H1 (cell line): ENCODE results near the gene TENT5A. TPM values are rescaled to one million over a fixed set of nuclear protein-coding genes. Genes with fewer than 3 reads are reported as not detected.

Experiments
- CTCF ChIA-PET: fragments of 300-600 bp; sonication (Branson Sonifier 250); formaldehyde crosslinking; loops from one replicate; lab custom pipeline; 2021; ENCODE audit not compliant: partially characterized antibody; lab: Charles Lee
- POLR2A ChIA-PET: fragments of 300-600 bp; sonication (Branson Sonifier 250); formaldehyde crosslinking; loops from one replicate; lab custom pipeline; 2021; ENCODE audit warnings: inconsistent platforms; ENCODE audit not compliant: partially characterized antibody; lab: Charles Lee
- DNase-seq, 2 experiments: peaks; one replicate each; pipeline versions ENCODE4 v3.0.0 to v3.0.0-alpha.2; 2010 to 2022; ENCODE audit warnings: low spot score in 2 of 2, low read depth in 1 of 2, mixed read lengths in 1 of 2
- FAIRE-seq: peaks from 2 replicates; lab custom pipeline; 2011; peaks lifted over from hg19 to GRCh38; lab: Jason Lieb, UNC
- H2AFZ ChIP-seq: 2 replicates; pipeline ENCODE4 v1.8.1; 2012; ENCODE audit warnings: low read length, inconsistent platforms
- H2AK5ac ChIP-seq: 2 replicates; pipeline ENCODE4 v1.6.1; 2013; ENCODE audit warnings: low read depth, low read length
- H2BK120ac ChIP-seq: replicated peaks from 2 replicates; pipeline ENCODE3; 2013; ENCODE audit warnings: low read depth, low read length, inconsistent platforms
- H2BK12ac ChIP-seq: 2 replicates; pipeline ENCODE4 v1.6.1; 2013; ENCODE audit warnings: low read depth, low read length
- H2BK15ac ChIP-seq: 2 replicates; pipeline ENCODE4 v1.6.1; 2013; ENCODE audit warnings: low read length
- H2BK20ac ChIP-seq: 2 replicates; pipeline ENCODE4 v1.6.1; 2013; ENCODE audit warnings: low read length
- H2BK5ac ChIP-seq: 2 replicates; pipeline ENCODE4 v1.6.1; 2013; ENCODE audit warnings: low read depth, low read length
- H3K14ac ChIP-seq: 2 replicates; pipeline ENCODE4 v1.6.1; 2013; ENCODE audit warnings: inconsistent platforms; ENCODE audit not compliant: insufficient read length
- H3K18ac ChIP-seq: 2 replicates; pipeline ENCODE4 v1.6.1; 2013; ENCODE audit warnings: low read length; ENCODE audit errors: extremely low read depth
- H3K23ac ChIP-seq: 2 replicates; pipeline ENCODE4 v1.6.1; 2013; ENCODE audit warnings: inconsistent platforms; ENCODE audit not compliant: insufficient read length
- H3K23me2 ChIP-seq: 2 replicates; pipeline ENCODE4 v1.6.1; 2013; ENCODE audit warnings: low read depth, low read length
- H3K27ac ChIP-seq: 2 replicates; pipeline ENCODE4 v1.6.1; 2011; ENCODE audit warnings: low read depth, low read length, inconsistent platforms
- H3K27me3 ChIP-seq, 4 experiments: replicated peaks in 1 of 4; 1 replicate in 1 of 4; 2 replicates in 3 of 4; pipeline versions ENCODE4 v1.6.1 to v1.8.1; 2011 to 2013; ENCODE audit warnings: low read length in 3 of 4, mild to moderate bottlenecking in 3 of 4, inconsistent platforms in 2 of 4, mixed read lengths in 2 of 4, moderate library complexity in 1 of 4; ENCODE audit not compliant: control insufficient read depth in 3 of 4, insufficient read depth in 3 of 4; ENCODE audit errors: extremely low read depth in 1 of 4
- H3K36me3 ChIP-seq, 4 experiments: 2 replicates each; pipeline versions ENCODE4 v1.6.1 to v1.8.1; 2011 to 2013; ENCODE audit warnings: mild to moderate bottlenecking in 4 of 4, low read length in 3 of 4, moderate library complexity in 2 of 4, control low read depth in 1 of 4, inconsistent platforms in 1 of 4; ENCODE audit not compliant: insufficient read depth in 4 of 4, control insufficient read depth in 2 of 4
- H3K4ac ChIP-seq: replicated peaks from 2 replicates; pipeline ENCODE3; 2013; ENCODE audit warnings: low read length, low read depth, mixed read lengths, inconsistent platforms; ENCODE audit not compliant: insufficient read length
- H3K4me1 ChIP-seq, 4 experiments: replicated peaks in 1 of 4; 1 replicate in 1 of 4; 2 replicates in 3 of 4; pipeline versions ENCODE4 v1.6.1 to v1.8.1; 2011 to 2013; ENCODE audit warnings: low read length in 3 of 4, inconsistent platforms in 2 of 4, mixed read lengths in 1 of 4; ENCODE audit not compliant: insufficient read depth in 4 of 4, control insufficient read depth in 3 of 4
- H3K4me2 ChIP-seq, 2 experiments: 2 replicates each; pipeline versions ENCODE4 v1.6.1 to v1.8.1; 2011 to 2013; ENCODE audit warnings: low read depth in 2 of 2, low read length in 2 of 2, control low read depth in 1 of 2, inconsistent platforms in 1 of 2, mild to moderate bottlenecking in 1 of 2; ENCODE audit not compliant: insufficient read depth in 1 of 2
- H3K4me3 ChIP-seq, 4 experiments: fragments of 200-600, 300-600 bp in 1 of 4; sonication (generic), shearing (Covaris generic), sonication (Bioruptor Twin) in 1 of 4; 2 replicates each; pipeline versions ENCODE4 v1.5.1 to v1.8.1; 2011 to 2016; ENCODE audit warnings: low read length in 4 of 4, low read depth in 3 of 4, control low read depth in 2 of 4, inconsistent platforms in 2 of 4, mild to moderate bottlenecking in 2 of 4, mixed read lengths in 1 of 4, moderate library complexity in 1 of 4; ENCODE audit not compliant: insufficient read depth in 2 of 4; ENCODE audit errors: extremely low read depth in 1 of 4
- H3K56ac ChIP-seq: replicated peaks from 2 replicates; pipeline ENCODE3; 2013; ENCODE audit warnings: low read depth, mild to moderate bottlenecking, mixed read lengths, low read length, inconsistent platforms; ENCODE audit not compliant: insufficient read length
- H3K79me1 ChIP-seq: 2 replicates; pipeline ENCODE4 v1.6.1; 2013; ENCODE audit warnings: low read depth, low read length, control low read depth
- H3K79me2 ChIP-seq, 2 experiments: 2 replicates each; pipeline versions ENCODE4 v1.6.1 to v1.8.1; 2012 to 2013; ENCODE audit warnings: low read length in 2 of 2, mild to moderate bottlenecking in 2 of 2, inconsistent platforms in 1 of 2; ENCODE audit not compliant: insufficient read depth in 2 of 2, control insufficient read depth in 1 of 2
- H3K9ac ChIP-seq, 4 experiments: replicated peaks in 1 of 4; 1 replicate in 1 of 4; 2 replicates in 3 of 4; pipeline versions ENCODE4 v1.6.1 to v1.8.1; 2011 to 2013; ENCODE audit warnings: low read depth in 3 of 4, low read length in 3 of 4, control low read depth in 2 of 4, mild to moderate bottlenecking in 2 of 4, moderate library complexity in 2 of 4, inconsistent platforms in 1 of 4; ENCODE audit errors: extremely low read depth in 1 of 4
- H3K9me3 ChIP-seq, 2 experiments: 2 replicates each; pipeline versions ENCODE4 v1.6.1 to v1.8.1; 2012 to 2013; ENCODE audit warnings: mild to moderate bottlenecking in 2 of 2, moderate library complexity in 2 of 2, control low read depth in 1 of 2, inconsistent platforms in 1 of 2, low read depth in 1 of 2, low read length in 1 of 2, mixed read lengths in 1 of 2; ENCODE audit not compliant: insufficient read depth in 2 of 2
- H4K20me1 ChIP-seq, 2 experiments: replicated peaks in 1 of 2; 2 replicates each; pipeline versions ENCODE3 to v1.8.1; 2011 to 2013; ENCODE audit warnings: inconsistent platforms in 2 of 2, low read length in 2 of 2, mild to moderate bottlenecking in 1 of 2; ENCODE audit not compliant: insufficient read depth in 2 of 2, control insufficient read depth in 1 of 2
- H4K5ac ChIP-seq: 2 replicates; pipeline ENCODE4 v1.6.1; 2013; ENCODE audit warnings: low read length, low read depth, mixed read lengths, inconsistent platforms; ENCODE audit not compliant: insufficient read length
- H4K8ac ChIP-seq: 2 replicates; pipeline ENCODE4 v1.8.0; 2013; ENCODE audit warnings: mild to moderate bottlenecking, moderate library complexity, low read length, inconsistent platforms; ENCODE audit not compliant: insufficient read depth; ENCODE audit errors: extremely low read depth
- H4K91ac ChIP-seq: replicated peaks from 2 replicates; pipeline ENCODE3; 2013; ENCODE audit warnings: low read length, mixed read lengths, inconsistent platforms; ENCODE audit not compliant: insufficient read length
- E2F6 ChIP-seq: IDR thresholded peaks from 2 replicates; pipeline ENCODE4 v1.6.1; 2012; ENCODE audit warnings: inconsistent platforms
- EZH2 ChIP-seq: fragments of 200-600 bp; sonication (generic); IDR thresholded peaks from 2 replicates; pipeline ENCODE4 v1.7.1; 2012; ENCODE audit warnings: low read depth, mild to moderate bottlenecking, moderate library complexity, low read length, inconsistent platforms; ENCODE audit not compliant: severe bottlenecking
- HDAC2 ChIP-seq, 2 experiments: fragments of 300-600 bp in 1 of 2; sonication (generic) in 1 of 2; IDR thresholded peaks; 2 replicates each; pipeline ENCODE4 v1.6.1; 2011 to 2012; ENCODE audit warnings: low read depth in 2 of 2, low read length in 2 of 2, mild to moderate bottlenecking in 2 of 2, moderate library complexity in 2 of 2, borderline replicate concordance in 1 of 2, inconsistent platforms in 1 of 2
- JUND ChIP-seq: IDR thresholded peaks from 2 replicates; pipeline ENCODE4 v1.6.1; 2011; ENCODE audit warnings: mild to moderate bottlenecking, improper control_type of control experiment, low read length
- KDM4A ChIP-seq: IDR thresholded peaks from one replicate; pipeline ENCODE4 v1.7.1; 2012; ENCODE audit warnings: low read depth, mild to moderate bottlenecking, moderate library complexity, low read length, inconsistent platforms; ENCODE audit not compliant: severe bottlenecking
- SIN3A ChIP-seq, 2 experiments: IDR thresholded peaks in 1 of 2; conservative IDR thresholded peaks in 1 of 2; 2 replicates each; pipeline ENCODE4 v1.6.1; 2011 to 2012; ENCODE audit warnings: low read length in 2 of 2, improper control_type of control experiment in 1 of 2, low read depth in 1 of 2, mild to moderate bottlenecking in 1 of 2
- SIX5 ChIP-seq: IDR thresholded peaks from 2 replicates; pipeline ENCODE4 v1.6.1; 2011; ENCODE audit warnings: mild to moderate bottlenecking, low read depth, low read length
- SRF ChIP-seq: IDR thresholded peaks from 2 replicates; pipeline ENCODE4 v1.6.1; 2011; ENCODE audit warnings: mild to moderate bottlenecking, low read depth, low read length, moderate library complexity
- TEAD4 ChIP-seq: IDR thresholded peaks from 2 replicates; pipeline ENCODE4 v1.6.1; 2012; ENCODE audit warnings: low read depth, low read length, inconsistent platforms, mixed read lengths
- WGBS, 2 experiments: shearing (Covaris generic) in 1 of 2; methylation state at CpG; one replicate each; pipeline versions ENCODE4 v1.1.6 to v1.1.7; 2013 to 2015; ENCODE audit warnings: low lambda C conversion rate in 2 of 2, mixed read lengths in 2 of 2, inconsistent platforms in 1 of 2, low coverage in 1 of 2, missing lambda C conversion rate in 1 of 2; ENCODE audit not compliant: insufficient replicate concordance in 2 of 2, insufficient coverage in 1 of 2, insufficient read length in 1 of 2; ENCODE audit errors: extremely low coverage in 1 of 2, missing lambda C conversion rate in 1 of 2; 5-methylcytosine and 5-hydroxymethylcytosine counted together
- polyA plus RNA-seq, 7 experiments: library from polyadenylated mRNA; depleted of rRNA in 3 of 7; stranded (reverse) in 5 of 7; unstranded in 2 of 7; fragments of >200 nt in 5 of 7; fragments of 200-250 nt in 2 of 7; gene quantifications; 1 replicate in 5 of 7; 2 replicates in 1 of 7; 4 replicates in 1 of 7; pipeline versions ENCODE4 v1.2.1 to v1.2.3, GENCODE V29; 2011 to 2013; ENCODE audit warnings: missing spikeins in 2 of 7, mixed read lengths in 2 of 7
- total RNA-seq: library from RNA; stranded (reverse); fragmentation: NEBNext Ultra II Directional; extraction: Animal tissue kit (Norgen Biotek cat#: 25700); gene quantifications from 2 replicates; pipeline ENCODE4 v1.2.1, GENCODE V29; 2021
- TF ChIP-seq, protein P1 (sequence below): IDR thresholded peaks from 2 replicates; pipeline ENCODE4 v1.6.1; 2012; ENCODE audit warnings: low read length, inconsistent platforms

Gene TENT5A
- total and polyA plus RNA-seq, 2 of the 8 experiments (the other 6 are each of a cell fraction or from before 2014, with no cell fraction given), result 0.91 to 2.9 TPM

DNA sequence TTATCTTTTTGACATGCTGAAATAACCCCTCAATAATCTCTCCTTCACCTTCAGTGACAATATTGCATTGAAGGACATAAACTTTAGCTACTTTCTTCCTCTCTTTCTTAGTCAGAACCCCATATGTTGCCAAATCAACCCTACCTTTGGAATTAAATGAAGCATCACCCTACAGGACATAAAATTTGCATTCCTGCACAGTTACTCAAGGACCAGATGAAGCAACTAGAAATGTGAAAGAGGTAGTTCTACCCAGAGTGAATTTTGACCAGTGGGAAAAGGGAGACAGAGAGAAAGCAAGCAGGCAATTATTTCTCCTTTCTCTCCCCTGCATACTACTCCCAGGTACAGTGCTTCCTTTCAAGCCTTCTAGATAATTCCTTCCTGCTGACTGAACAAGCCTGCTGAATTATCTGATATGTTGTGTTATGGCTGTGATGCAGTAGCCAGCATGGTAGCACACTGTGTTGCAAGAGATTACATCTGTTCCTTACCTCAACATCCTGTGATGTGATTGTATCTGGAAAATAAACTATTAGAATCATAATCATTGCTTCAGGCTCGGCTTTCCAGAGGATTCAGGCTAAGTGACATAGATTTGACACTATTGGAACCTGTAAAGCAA is 16.6 kb downstream of the TENT5A start:
- H3K4me2 ChIP-seq, result no peak overlapping the region
- no peak overlapping the region for H2AFZ ChIP-seq
- no peak overlapping the region for H3K27ac ChIP-seq
- no peak overlapping the region for H4K5ac ChIP-seq
- H4K8ac ChIP-seq, result no peak overlapping the region
- no peaks in the 10 kb centered on the region for H3K27me3 ChIP-seq
- H3K36me3 ChIP-seq, result no peaks in the 10 kb centered on the region
- no peaks in the 10 kb centered on the region for H3K23me2 ChIP-seq
- H3K4me1 ChIP-seq, result no peaks in the 10 kb centered on the region
- H3K79me2 ChIP-seq, result no peaks in the 10 kb centered on the region
- no peak overlapping the region for H2AK5ac ChIP-seq
- no peak overlapping the region for H3K23ac ChIP-seq
- H3K9ac ChIP-seq, result no peak overlapping the region
- H4K20me1 ChIP-seq, result no peaks in the 10 kb centered on the region
- TF ChIP-seq TEAD4 (no peak), E2F6 (no peak), JUND (no peak), HDAC2 (IDR thresholded peaks at IDR 0.05; ENCODE audit: borderline replicate concordance in 1 of 2, low read depth in 2 of 2, low read length in 2 of 2) (no peak), SIX5 (no peak), KDM4A (no peak), SIN3A (conservative IDR thresholded peaks at IDR 0.05 in 1 of 2, IDR thresholded peaks at IDR 0.05 in 1 of 2; ENCODE audit: low read depth in 1 of 2, low read length in 2 of 2) (no peak), EZH2 (no peak), SRF (no peak)
- TF ChIP-seq, protein P1, sequence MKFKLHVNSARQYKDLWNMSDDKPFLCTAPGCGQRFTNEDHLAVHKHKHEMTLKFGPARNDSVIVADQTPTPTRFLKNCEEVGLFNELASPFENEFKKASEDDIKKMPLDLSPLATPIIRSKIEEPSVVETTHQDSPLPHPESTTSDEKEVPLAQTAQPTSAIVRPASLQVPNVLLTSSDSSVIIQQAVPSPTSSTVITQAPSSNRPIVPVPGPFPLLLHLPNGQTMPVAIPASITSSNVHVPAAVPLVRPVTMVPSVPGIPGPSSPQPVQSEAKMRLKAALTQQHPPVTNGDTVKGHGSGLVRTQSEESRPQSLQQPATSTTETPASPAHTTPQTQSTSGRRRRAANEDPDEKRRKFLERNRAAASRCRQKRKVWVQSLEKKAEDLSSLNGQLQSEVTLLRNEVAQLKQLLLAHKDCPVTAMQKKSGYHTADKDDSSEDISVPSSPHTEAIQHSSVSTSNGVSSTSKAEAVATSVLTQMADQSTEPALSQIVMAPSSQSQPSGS, result no peak
- H3K4ac ChIP-seq, result no peak overlapping the region
- H2BK20ac ChIP-seq, result no peak overlapping the region
- no peak for DNase-seq
- no peak overlapping the region for H3K18ac ChIP-seq
- no peaks in the 10 kb centered on the region; a peak in 1 of 4 replicates for H3K9me3 ChIP-seq
- H2BK120ac ChIP-seq, result no peak overlapping the region
- ChIA-PET POLR2A (no interaction called here), CTCF (interaction anchor here (0.5 to 5.3 kb wide), 6 partner anchors 17 to 270 kb away, joined by 3 to 24 read pairs (median 4); partner anchors contain the start of gene TENT5A)
- no peak overlapping the region for H2BK5ac ChIP-seq
- H3K56ac ChIP-seq, result no peak overlapping the region
- H3K4me3 ChIP-seq, result no peak overlapping the region
- no peak for FAIRE-seq
- no peaks in the 10 kb centered on the region for H3K79me1 ChIP-seq
- no peak overlapping the region for H2BK15ac ChIP-seq
- no peak overlapping the region for H3K14ac ChIP-seq
- no peak overlapping the region for H4K91ac ChIP-seq
- H2BK12ac ChIP-seq, result no peak overlapping the region
- WGBS, 2 experiments, result 83% methylated on average over 1 of the region's 1 CpG; no CpG with 5 or more reads in 1 of the 2 experiments
